K562 (cell line): Measurements from ENCODE around the gene ATF6B. TPM values are rescaled to one million over a fixed set of nuclear protein-coding genes. Genes with fewer than 3 reads are reported as not detected.

Experiments
- CBX2 ChIP-seq: fragments of 200-600 bp; sonication (generic); IDR thresholded peaks from one replicate; pipeline ENCODE4 v1.6.1; 2012; ENCODE audit warnings: mild to moderate bottlenecking, low read length, inconsistent platforms; ENCODE audit not compliant: insufficient read depth, poor library complexity, severe bottlenecking
- ELF4 ChIP-seq: fragments of 450-650 bp; formaldehyde crosslinking; IDR thresholded peaks from 2 replicates; pipeline ENCODE4 v1.4.0; 2022; ENCODE audit warnings: missing genetic modification characterization
- HMGN3 ChIP-seq: IDR thresholded peaks from 2 replicates; pipeline ENCODE4 v1.6.1; 2011; ENCODE audit warnings: borderline replicate concordance, low read depth, mild to moderate bottlenecking, mixed read lengths, low read length; ENCODE audit not compliant: insufficient read length; ENCODE audit errors: extremely low read depth
- HOXB6 ChIP-seq: fragments of 250-450 bp; sonication (Bioruptor Pico); IDR thresholded peaks from 2 replicates; pipeline ENCODE4 v1.5.1; 2022; ENCODE audit warnings: mild to moderate bottlenecking, borderline replicate concordance
- IRF2 ChIP-seq: sonication (generic); formaldehyde crosslinking; IDR thresholded peaks from 2 replicates; pipeline ENCODE4 v1.8.1; 2022; ENCODE audit warnings: mild to moderate bottlenecking, missing genetic modification reagents
- PHB ChIP-seq: fragments of 250-450 bp; sonication (Bioruptor Pico); IDR thresholded peaks from 2 replicates; pipeline ENCODE4 v1.5.0; 2021
- PHB2 ChIP-seq: fragments of 450-650 bp; IDR thresholded peaks from 2 replicates; pipeline ENCODE4 v1.6.1; 2017; ENCODE audit warnings: low read depth
- PHF8 ChIP-seq: fragments of 200-600 bp; sonication (generic); IDR thresholded peaks from 2 replicates; pipeline ENCODE4 v1.6.1; 2012; ENCODE audit warnings: mixed run types, mild to moderate bottlenecking, inconsistent platforms, low read length, moderate library complexity, borderline replicate concordance
- PTRF ChIP-seq: fragments of 450-650 bp; IDR thresholded peaks from 2 replicates; pipeline ENCODE4 v1.6.1; 2016; ENCODE audit warnings: mild to moderate bottlenecking, missing genetic modification characterization, missing compliant biosample characterization
- PTTG1 ChIP-seq: fragments of 450-650 bp; IDR thresholded peaks from 2 replicates; pipeline ENCODE4 v1.6.1; 2016; ENCODE audit warnings: low read depth, mild to moderate bottlenecking, missing genetic modification characterization, missing compliant biosample characterization
- RB1 ChIP-seq: fragments of 450-650 bp; IDR thresholded peaks from 2 replicates; pipeline ENCODE4 v1.6.1; 2017; ENCODE audit warnings: low read depth, mild to moderate bottlenecking
- SMAD3 ChIP-seq: fragments of 450-650 bp; formaldehyde crosslinking; conservative IDR thresholded peaks from 2 replicates; pipeline ENCODE4 v1.4.0; 2020; ENCODE audit warnings: mild to moderate bottlenecking
- STAG1 ChIP-seq: sonication (generic); formaldehyde crosslinking; IDR thresholded peaks from 2 replicates; pipeline ENCODE4 v1.5.0; 2020; ENCODE audit warnings: missing genetic modification reagents, borderline replicate concordance
- XRCC3 ChIP-seq: fragments of 450-650 bp; IDR thresholded peaks from 2 replicates; pipeline ENCODE4 v1.6.1; 2017; ENCODE audit warnings: mild to moderate bottlenecking, moderate library complexity
- ZNF184 ChIP-seq: sonication (generic); formaldehyde crosslinking; IDR thresholded peaks from 2 replicates; pipeline ENCODE4 v1.5.0; 2020; ENCODE audit warnings: missing genetic modification reagents
- ZNF3 ChIP-seq: fragments of 250-450 bp; sonication (Bioruptor Pico); IDR thresholded peaks from 2 replicates; pipeline ENCODE4 v1.5.0; 2021; ENCODE audit warnings: mild to moderate bottlenecking, moderate library complexity
- ZNF347 ChIP-seq: fragments of 450-650 bp; formaldehyde crosslinking; IDR thresholded peaks from 2 replicates; pipeline ENCODE4 v1.4.0; 2020; ENCODE audit warnings: low read depth, mild to moderate bottlenecking, moderate library complexity
- ZNF583 ChIP-seq: fragments of 250-450 bp; sonication (Bioruptor Pico); IDR thresholded peaks from 2 replicates; pipeline ENCODE4 v1.4.0; 2020
- ZNF584 ChIP-seq: fragments of 200-800 bp; sonication (Bioruptor generic); IDR thresholded peaks from 2 replicates; pipeline ENCODE4 v1.6.1; 2016; ENCODE audit warnings: low read depth, mild to moderate bottlenecking, missing genetic modification characterization, missing compliant biosample characterization
- ZNF589 ChIP-seq: fragments of 200-800 bp; sonication (Bioruptor generic); IDR thresholded peaks from 2 replicates; pipeline ENCODE4 v1.6.1; 2016; ENCODE audit warnings: low read depth, missing genetic modification characterization, missing compliant biosample characterization
- ZNF699 ChIP-seq: fragments of 250-450 bp; sonication (Bioruptor Pico); IDR thresholded peaks from 2 replicates; pipeline ENCODE4 v1.8.0; 2021; ENCODE audit warnings: mild to moderate bottlenecking, moderate library complexity; ENCODE audit not compliant: insufficient replicate concordance
- ZSCAN32 ChIP-seq: fragments of 450-650 bp; formaldehyde crosslinking; IDR thresholded peaks from 2 replicates; pipeline ENCODE4 v1.4.0; 2020; ENCODE audit warnings: mild to moderate bottlenecking, moderate library complexity
- polyA plus RNA-seq, 8 experiments: library from polyadenylated mRNA; depleted of rRNA in 4 of 8; stranded (reverse) in 5 of 8; unstranded in 3 of 8; fragments of >200 nt; fragmentation: Nextera tagmentation in 2 of 8; fragmentation: Illumina TruSeq in 1 of 8; extraction: Ambion mirVana in 2 of 8; extraction: Trizol in 1 of 8; gene quantifications; 2 replicates each; pipeline versions ENCODE4 v1.2.1 to v1.2.3, GENCODE V29; 2011 to 2014; ENCODE audit warnings: inconsistent platforms in 1 of 8, missing spikeins in 1 of 8
- total RNA-seq, 7 experiments: library from RNA; depleted of rRNA in 6 of 7; stranded (reverse); fragments of >200 nt in 6 of 7; fragmentation: Illumina TruSeq in 2 of 7; extraction: Trizol in 2 of 7; gene quantifications; 2 replicates each; pipeline versions ENCODE4 v1.2.1 to v1.2.3, GENCODE V29; 2011 to 2021; ENCODE audit warnings: low replicate concordance in 1 of 7
- TF ChIP-seq, protein P1 (sequence below): sonication (generic); formaldehyde crosslinking; IDR thresholded peaks from 2 replicates; pipeline ENCODE4 v1.8.0; 2022; ENCODE audit warnings: missing genetic modification reagents, mild to moderate bottlenecking, borderline replicate concordance
- TF ChIP-seq, protein P2 (sequence below): sonication (generic); formaldehyde crosslinking; IDR thresholded peaks from 2 replicates; pipeline ENCODE4 v1.9.0; 2022; ENCODE audit warnings: mild to moderate bottlenecking, missing genetic modification reagents
- TF ChIP-seq, protein P3 (sequence below), 2 experiments: IDR thresholded peaks; 2 replicates each; pipeline ENCODE4 v1.6.1; 2012; ENCODE audit warnings: improper control_type of control experiment in 2 of 2, low read depth in 2 of 2, low read length in 2 of 2, borderline replicate concordance in 1 of 2

Gene ATF6B
- total and polyA plus RNA-seq, 9 of the 15 experiments (the other 6 are each of a cell fraction or from before 2014, with no cell fraction given): 20.7 to 131 (median 31.7) TPM

DNA sequence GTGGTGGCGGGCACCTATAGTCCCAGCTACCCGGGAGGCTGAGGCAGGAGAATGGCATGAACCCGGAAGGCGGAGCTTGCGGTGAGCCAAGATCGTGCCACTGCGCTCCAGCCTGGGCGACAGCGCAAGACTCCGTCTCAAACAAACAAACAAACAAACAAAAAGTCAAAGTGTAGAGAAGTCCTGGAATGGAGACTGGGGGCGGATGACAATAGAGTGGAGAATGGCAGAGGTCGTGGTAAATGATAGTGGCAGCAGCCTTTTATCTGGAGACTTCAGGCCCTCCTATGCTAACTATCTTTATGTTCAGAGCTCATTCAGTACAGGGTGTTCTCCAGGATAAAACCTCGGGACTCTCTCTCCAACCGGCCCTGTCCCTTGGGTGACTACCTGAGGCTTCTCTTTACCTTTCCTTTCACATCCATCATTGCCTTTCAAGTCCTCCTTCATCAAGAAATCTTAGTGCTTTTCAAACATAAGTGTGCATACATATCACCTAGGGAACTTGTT is 3.4 kb upstream of the ATF6B start (continued):
- TF ChIP-seq, protein P1, sequence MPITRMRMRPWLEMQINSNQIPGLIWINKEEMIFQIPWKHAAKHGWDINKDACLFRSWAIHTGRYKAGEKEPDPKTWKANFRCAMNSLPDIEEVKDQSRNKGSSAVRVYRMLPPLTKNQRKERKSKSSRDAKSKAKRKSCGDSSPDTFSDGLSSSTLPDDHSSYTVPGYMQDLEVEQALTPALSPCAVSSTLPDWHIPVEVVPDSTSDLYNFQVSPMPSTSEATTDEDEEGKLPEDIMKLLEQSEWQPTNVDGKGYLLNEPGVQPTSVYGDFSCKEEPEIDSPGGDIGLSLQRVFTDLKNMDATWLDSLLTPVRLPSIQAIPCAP (CRISPR knock-in tag): no peak
- TF ChIP-seq PTTG1 (tag) (no peak), ZNF589 (CRISPR knock-in tag) (peak; percentile 90), RB1 (peak; percentile 60; the same call in 1 of the 2 replicates), ZNF347 (no peak), ELF4 (CRISPR knock-in tag) (peak; percentile 95), ZSCAN32 (CRISPR knock-in tag) (no peak), IRF2 (CRISPR knock-in tag) (no peak), ZNF583 (CRISPR knock-in tag) (peak; percentile 79), PHB2 (peak; percentile 99), STAG1 (CRISPR knock-in tag) (no peak), ZNF3 (CRISPR knock-in tag) (no peak), SMAD3 (CRISPR knock-in tag) (peak; percentile 71; the same call in 1 of the 2 replicates), CBX2 (no peak), HMGN3 (peak; percentile 100), ZNF184 (CRISPR knock-in tag) (no peak), PTRF (tag) (no peak), XRCC3 (no peak), PHB (no peak), PHF8 (no peak), ZNF584 (CRISPR knock-in tag) (no peak; the same call in 1 of the 2 replicates), HOXB6 (no peak), ZNF699 (CRISPR knock-in tag) (no peak)
- TF ChIP-seq, protein P2, sequence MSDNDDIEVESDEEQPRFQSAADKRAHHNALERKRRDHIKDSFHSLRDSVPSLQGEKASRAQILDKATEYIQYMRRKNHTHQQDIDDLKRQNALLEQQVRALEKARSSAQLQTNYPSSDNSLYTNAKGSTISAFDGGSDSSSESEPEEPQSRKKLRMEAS (CRISPR knock-in tag): no peak
- TF ChIP-seq, protein P3, sequence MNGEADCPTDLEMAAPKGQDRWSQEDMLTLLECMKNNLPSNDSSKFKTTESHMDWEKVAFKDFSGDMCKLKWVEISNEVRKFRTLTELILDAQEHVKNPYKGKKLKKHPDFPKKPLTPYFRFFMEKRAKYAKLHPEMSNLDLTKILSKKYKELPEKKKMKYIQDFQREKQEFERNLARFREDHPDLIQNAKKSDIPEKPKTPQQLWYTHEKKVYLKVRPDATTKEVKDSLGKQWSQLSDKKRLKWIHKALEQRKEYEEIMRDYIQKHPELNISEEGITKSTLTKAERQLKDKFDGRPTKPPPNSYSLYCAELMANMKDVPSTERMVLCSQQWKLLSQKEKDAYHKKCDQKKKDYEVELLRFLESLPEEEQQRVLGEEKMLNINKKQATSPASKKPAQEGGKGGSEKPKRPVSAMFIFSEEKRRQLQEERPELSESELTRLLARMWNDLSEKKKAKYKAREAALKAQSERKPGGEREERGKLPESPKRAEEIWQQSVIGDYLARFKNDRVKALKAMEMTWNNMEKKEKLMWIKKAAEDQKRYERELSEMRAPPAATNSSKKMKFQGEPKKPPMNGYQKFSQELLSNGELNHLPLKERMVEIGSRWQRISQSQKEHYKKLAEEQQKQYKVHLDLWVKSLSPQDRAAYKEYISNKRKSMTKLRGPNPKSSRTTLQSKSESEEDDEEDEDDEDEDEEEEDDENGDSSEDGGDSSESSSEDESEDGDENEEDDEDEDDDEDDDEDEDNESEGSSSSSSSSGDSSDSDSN (IDR thresholded peaks at IDR 0.05; ENCODE audit: borderline replicate concordance in 1 of 2, low read depth in 2 of 2, low read length in 2 of 2): no peak
